Small intestine (tissue), 16 donors: ENCODE measurements around the gene PRSS22. TPM values are rescaled to one million over a fixed set of nuclear protein-coding genes. Genes with fewer than 3 reads are reported as not detected.
"Not testable (repeated sequence)": the region's sequence is repeated elsewhere in the genome, so short reads cannot be mapped to it uniquely, and the experiment has no call there.

Source experiments
- DNase-seq, 2 donors: peaks; one replicate each; pipeline versions ENCODE4 v3.0.0 to v3.0.0-alpha.2; 2013
- FAIRE-seq: peaks from 2 replicates; lab custom pipeline; 2012; peaks lifted over from hg19 to GRCh38; lab: Jason Lieb, UNC
- H3K27ac ChIP-seq, 3 donors: one replicate each; pipeline ENCODE4 v1.5.1; 2013; ENCODE audit warnings: low read length in 2 of 3, mild to moderate bottlenecking in 2 of 3, control low read depth in 1 of 3, inconsistent platforms in 1 of 3, low read depth in 1 of 3, moderate library complexity in 1 of 3
- H3K27me3 ChIP-seq, 3 donors: one replicate each; pipeline ENCODE4 v1.6.1; 2013; ENCODE audit warnings: low read length in 3 of 3, inconsistent platforms in 1 of 3; ENCODE audit not compliant: control insufficient read depth in 3 of 3, insufficient read depth in 3 of 3
- H3K36me3 ChIP-seq, 3 donors: one replicate each; pipeline ENCODE4 v1.6.1; 2013; ENCODE audit warnings: low read length in 3 of 3, inconsistent platforms in 1 of 3, low read depth in 1 of 3, mild to moderate bottlenecking in 1 of 3, moderate library complexity in 1 of 3; ENCODE audit not compliant: control insufficient read depth in 3 of 3, insufficient read depth in 2 of 3
- H3K4me1 ChIP-seq, 3 donors: one replicate each; pipeline ENCODE4 v1.6.1; 2013; ENCODE audit warnings: low read length in 2 of 3, inconsistent platforms in 1 of 3, low read depth in 1 of 3, mild to moderate bottlenecking in 1 of 3, moderate library complexity in 1 of 3; ENCODE audit not compliant: control insufficient read depth in 3 of 3, insufficient read depth in 2 of 3
- H3K4me3 ChIP-seq, 3 donors: one replicate each; pipeline ENCODE4 v1.5.1; 2013; ENCODE audit warnings: low read length in 3 of 3, control low read depth in 1 of 3, inconsistent platforms in 1 of 3, low read depth in 1 of 3, mild to moderate bottlenecking in 1 of 3, moderate library complexity in 1 of 3
- H3K9me3 ChIP-seq, 2 donors: one replicate each; pipeline ENCODE4 v1.6.1; 2013; ENCODE audit warnings: low read depth in 1 of 2, low read length in 1 of 2; ENCODE audit not compliant: control insufficient read depth in 2 of 2, insufficient read depth in 1 of 2
- WGBS, 3 donors: extraction: QIAGEN DNeasy Blood & Tissue Kit; methylation state at CpG; one replicate each; pipeline ENCODE4 v1.1.7; 2013; 5-methylcytosine and 5-hydroxymethylcytosine counted together
- long read RNA-seq, 10 donors: transcript quantifications; one replicate each; lab custom pipeline, GENCODE V29; 2026
- polyA plus RNA-seq, 4 donors: library from polyadenylated mRNA; stranded (reverse) in 3 of 4; unstranded in 1 of 4; fragments of 200-250 nt in 3 of 4; fragments of 120-200 nt in 1 of 4; gene quantifications; one replicate each; pipeline versions ENCODE4 v1.2.1 to v1.2.3, GENCODE V29; 2013
- donor health status: healthy with polysubstance abuse.
- donor health status: control.
- donor health status: control.
- donor health status: Bipolar disorder and iron deficiency.
- donor health status: healthy.

Gene PRSS22
- polyA plus RNA-seq, result 1 to 10 TPM in 2 of 4 donors, under 1 TPM in 2; 0.45 to 3.9 (median 1.1) TPM
- long read RNA-seq, donor 1, result 0 reads
- long read RNA-seq, donor 2, result 0 reads
- long read RNA-seq, donor 3, partial matches to known transcripts, result 0 of 1 reads
- long read RNA-seq, donor 3, other reads (novel, unspliced or antisense), result 0 of 1 reads
- long read RNA-seq, donor 4, result 0 reads
- long read RNA-seq, donor 5, result 0 reads
- long read RNA-seq, donor 6, result 0 reads
- long read RNA-seq, donor 7, result 0 reads
- long read RNA-seq, donor 8, result 0 reads
- long read RNA-seq, donor 9, result 0 reads
- long read RNA-seq, donor 10, result 0 reads

GRCh38 chr16:2857451-2858244 lies at the start of gene PRSS22:
PRSS22 (minus strand) TSS chr16:2858170; CDS start chr16:2858104, 66 bp downstream.
- H3K27me3 ChIP-seq, result peaks cover 0 to 13% (median 12%) of the 10 kb centered on the region in 3 donors
- peak; percentile 53 to 83 for DNase-seq
- peak within 1 kb of the TSS in 2 of 3 donors; percentile 16 to 81 for H3K27ac ChIP-seq
- WGBS, 3 donors, result 2 to 5% (median 4%) methylated on average over 36 to 42 of the region's 42 CpGs
- no peaks in the 10 kb centered on the region for H3K36me3 ChIP-seq
- FAIRE-seq, result no peak
- peak within 1 kb of the TSS; percentile 27 to 37 (median 34) for H3K4me3 ChIP-seq
- peaks cover 0 to 16% (median 3%) of the 10 kb centered on the region in 3 donors for H3K4me1 ChIP-seq
- H3K9me3 ChIP-seq, result peaks cover 0 to 23% of the 10 kb centered on the region in 2 donors

- DNase-seq, result peak; percentile 35 to 45
- H3K27me3 ChIP-seq, H3K4me3 ChIP-seq, H3K27ac ChIP-seq, H3K4me1 ChIP-seq, FAIRE-seq, H3K36me3 ChIP-seq: not testable (repeated sequence)
- H3K9me3 ChIP-seq, result peaks cover 0 to 10% of the 10 kb centered on the region in 2 donors
- WGBS, 3 donors, result 14 to 19% (median 15%) methylated on average over 16 to 17 of the region's 17 CpGs
Observed at GRCh38 chr16:2907084-2907753, 49.2 kb upstream of the PRSS22 start.

DNA sequence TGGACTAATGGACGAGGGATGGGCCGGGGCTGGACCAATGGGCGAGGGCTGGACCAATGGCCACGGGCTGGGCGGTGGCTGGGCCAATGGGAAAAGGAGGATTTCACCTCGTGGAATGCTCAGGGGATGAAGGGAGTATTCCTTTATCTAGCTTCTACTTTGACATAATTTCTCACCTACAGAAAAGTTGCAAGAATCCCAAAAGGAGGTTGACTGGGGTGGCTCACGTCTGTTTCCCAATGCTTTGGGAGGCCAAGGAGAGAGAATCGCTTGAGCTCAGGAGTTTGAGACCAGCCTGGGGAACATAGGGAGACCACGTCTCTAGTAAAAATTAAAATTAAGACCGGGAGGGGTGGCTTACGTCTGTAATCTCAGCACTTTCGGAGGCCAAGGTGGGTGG lies 48.0 kb upstream of the PRSS22 start:
- peak overlapping the region in 1 of 3 donors; percentile 72 for H3K27ac ChIP-seq
- H3K27me3 ChIP-seq, result peaks cover 0 to 9% (median 0%) of the 10 kb centered on the region in 3 donors
- H3K4me1 ChIP-seq, result peaks cover 0 to 7% (median 4%) of the 10 kb centered on the region in 3 donors
- H3K9me3 ChIP-seq, result peaks cover 0 to 10% of the 10 kb centered on the region in 2 donors
- WGBS, 3 donors, result 20 to 31% (median 25%) methylated on average over 12 of the region's 12 CpGs
- no peak overlapping the region for H3K4me3 ChIP-seq
- FAIRE-seq (no peak), DNase-seq (no peak)
- H3K36me3 ChIP-seq, result no peaks in the 10 kb centered on the region

GRCh38 chr16:2905241-2905987 lies 47.4 kb upstream of the PRSS22 start:
- H3K27me3 ChIP-seq, result peaks cover 0 to 7% (median 0%) of the 10 kb centered on the region in 3 donors
- DNase-seq (peak; percentile 93 to 99), FAIRE-seq (no peak)
- H3K36me3 ChIP-seq, result no peaks in the 10 kb centered on the region
- H3K9me3 ChIP-seq, result peaks cover 0 to 10% of the 10 kb centered on the region in 2 donors
- peak overlapping the region; percentile 85 to 95 (median 92) for H3K27ac ChIP-seq
- WGBS, 3 donors, result 1% methylated on average over 40 to 50 of the region's 51 CpGs
- H3K4me3 ChIP-seq, result peak overlapping the region; percentile 65 to 90 (median 86)
- H3K4me1 ChIP-seq, result peaks cover 0 to 7% (median 4%) of the 10 kb centered on the region in 3 donors

GRCh38 chr16:2904922-2905240 lies 46.9 kb upstream of the PRSS22 start:
- Histone ChIP-seq H3K27me3 (peaks cover 0 to 5% (median 0%) of the 10 kb centered on the region in 3 donors), H3K27ac (peak overlapping the region; percentile 85 to 95 (median 92)), H3K9me3 (peaks cover 0 to 10% of the 10 kb centered on the region in 2 donors), H3K4me3 (peak overlapping the region; percentile 65 to 90 (median 86)), H3K4me1 (peaks cover 0 to 7% (median 4%) of the 10 kb centered on the region in 3 donors), H3K36me3 (no peaks in the 10 kb centered on the region)
- no peak for FAIRE-seq
- DNase-seq, result no peak
- WGBS, 3 donors, result 0% methylated on average over 27 to 32 of the region's 32 CpGs

DNA sequence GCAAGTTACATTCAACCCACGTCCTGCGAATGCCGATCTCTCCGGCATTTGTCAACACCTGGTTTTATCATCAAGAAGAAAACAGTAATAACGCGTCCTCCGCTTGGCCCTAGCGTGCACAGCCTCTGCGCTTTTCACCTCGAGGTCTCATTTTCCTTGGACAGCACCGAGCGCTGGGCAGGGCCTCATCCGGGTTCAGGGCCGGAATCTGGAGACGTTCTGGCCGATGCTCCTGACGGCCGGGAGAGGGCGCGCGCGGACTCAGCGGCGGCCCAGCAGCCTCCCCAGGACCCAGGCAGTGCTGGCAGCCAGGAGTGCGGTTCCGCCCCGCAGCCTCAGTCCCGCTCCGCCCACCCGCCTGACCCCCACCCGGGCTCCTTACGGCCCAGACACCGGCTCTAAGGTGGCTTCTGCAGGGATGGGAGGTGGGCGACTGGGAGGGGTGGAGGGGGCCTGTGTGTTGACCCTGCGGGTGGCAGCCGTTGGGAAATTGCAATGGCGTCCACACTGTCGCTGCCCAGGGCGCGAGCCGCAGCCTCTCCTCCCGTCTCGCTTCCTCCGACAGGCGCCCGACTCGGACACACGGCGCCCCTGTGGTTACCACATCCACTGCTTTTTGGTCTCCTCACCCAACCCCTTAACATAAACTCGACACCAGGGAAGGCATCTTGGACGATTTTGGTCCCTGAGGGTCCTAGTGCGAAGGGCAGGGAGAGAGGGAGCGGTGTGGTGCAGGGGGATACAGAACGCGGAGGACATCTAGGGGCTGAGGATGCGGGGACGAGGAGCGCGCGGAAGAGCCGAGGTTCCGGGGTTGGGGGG lies 46.3 kb upstream of the PRSS22 start:
- FAIRE-seq, result no peak
- WGBS, 3 donors, result 0 to 1% (median 1%) methylated on average over 62 of the region's 62 CpGs
- H3K4me3 ChIP-seq, result peak overlapping the region; percentile 65 to 90 (median 86)

GRCh38 chr16:2902337-2903130 lies 44.6 kb upstream of the PRSS22 start:
- DNase-seq, result no peak

More for the DNA sequence above, 46.3 kb upstream of the PRSS22 start:
- H3K27me3 ChIP-seq, result peaks cover 0 to 3% (median 0%) of the 10 kb centered on the region in 3 donors
- peaks cover 0 to 10% of the 10 kb centered on the region in 2 donors for H3K9me3 ChIP-seq
- peaks cover 0 to 3% (median 0%) of the 10 kb centered on the region in 3 donors for H3K36me3 ChIP-seq
- peak; percentile 86 to 94 for DNase-seq
- H3K27ac ChIP-seq, result peak overlapping the region; percentile 85 to 95 (median 92)
- peaks cover 0 to 7% (median 4%) of the 10 kb centered on the region in 3 donors for H3K4me1 ChIP-seq

More at GRCh38 chr16:2902337-2903130, 44.6 kb upstream of the PRSS22 start:
- H3K27me3 ChIP-seq, result no peaks in the 10 kb centered on the region
- H3K9me3 ChIP-seq, result peaks cover 0 to 10% of the 10 kb centered on the region in 2 donors
- no peak overlapping the region for H3K27ac ChIP-seq
- no peak overlapping the region for H3K4me3 ChIP-seq
- H3K4me1 ChIP-seq, result peaks cover 0 to 13% (median 7%) of the 10 kb centered on the region in 3 donors
- WGBS, 3 donors, result 92 to 94% (median 92%) methylated on average over 9 of the region's 9 CpGs
- H3K36me3 ChIP-seq, result peaks cover 0 to 7% (median 0%) of the 10 kb centered on the region in 3 donors
- FAIRE-seq, result no peak
